ENCODE data around the gene TMEM231.
"Not testable (repeated sequence)": the region's sequence is repeated elsewhere in the genome, so short reads cannot be mapped to it uniquely, and the experiment has no call there.

Gene TMEM231, protein sequence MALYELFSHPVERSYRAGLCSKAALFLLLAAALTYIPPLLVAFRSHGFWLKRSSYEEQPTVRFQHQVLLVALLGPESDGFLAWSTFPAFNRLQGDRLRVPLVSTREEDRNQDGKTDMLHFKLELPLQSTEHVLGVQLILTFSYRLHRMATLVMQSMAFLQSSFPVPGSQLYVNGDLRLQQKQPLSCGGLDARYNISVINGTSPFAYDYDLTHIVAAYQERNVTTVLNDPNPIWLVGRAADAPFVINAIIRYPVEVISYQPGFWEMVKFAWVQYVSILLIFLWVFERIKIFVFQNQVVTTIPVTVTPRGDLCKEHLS

DNA sequence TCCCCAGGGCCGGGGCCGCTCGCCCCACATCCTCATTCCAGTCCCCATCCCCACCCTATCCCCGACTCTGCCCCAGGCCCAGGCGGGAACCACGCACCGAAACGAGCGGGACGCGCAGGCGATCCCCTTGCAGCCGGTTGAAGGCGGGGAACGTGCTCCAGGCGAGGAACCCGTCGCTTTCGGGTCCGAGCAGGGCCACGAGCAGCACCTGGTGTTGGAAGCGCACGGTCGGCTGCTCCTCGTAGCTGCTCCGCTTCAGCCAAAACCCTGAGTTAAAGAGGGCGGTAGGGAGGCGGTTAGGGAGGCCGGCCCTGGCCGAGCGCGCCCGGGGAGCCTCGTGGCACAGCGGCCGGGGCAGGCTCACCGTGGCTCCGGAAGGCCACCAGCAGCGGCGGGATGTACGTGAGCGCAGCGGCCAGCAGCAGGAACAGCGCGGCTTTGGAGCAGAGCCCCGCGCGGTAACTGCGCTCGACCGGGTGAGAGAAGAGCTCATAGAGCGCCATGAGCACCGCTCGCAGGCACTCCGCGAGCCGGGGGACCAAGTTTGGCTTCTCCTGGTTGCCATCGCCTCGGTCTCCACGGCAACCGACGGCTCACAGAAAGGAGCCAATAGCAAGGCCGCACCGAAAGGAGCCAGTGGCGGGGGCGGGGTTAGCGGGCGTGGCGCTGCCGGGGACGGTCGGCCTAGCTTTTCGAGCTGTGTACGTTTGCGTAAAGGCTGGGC, at the start of gene TMEM231:
Gene TMEM231 (minus strand): TSS at position 546 of the 724 bp plus-strand sequence. CDS start 43 bp downstream, at position 503.
- peak; percentile 65 for DNase-seq (ENCODE audit: low read depth)

DNA sequence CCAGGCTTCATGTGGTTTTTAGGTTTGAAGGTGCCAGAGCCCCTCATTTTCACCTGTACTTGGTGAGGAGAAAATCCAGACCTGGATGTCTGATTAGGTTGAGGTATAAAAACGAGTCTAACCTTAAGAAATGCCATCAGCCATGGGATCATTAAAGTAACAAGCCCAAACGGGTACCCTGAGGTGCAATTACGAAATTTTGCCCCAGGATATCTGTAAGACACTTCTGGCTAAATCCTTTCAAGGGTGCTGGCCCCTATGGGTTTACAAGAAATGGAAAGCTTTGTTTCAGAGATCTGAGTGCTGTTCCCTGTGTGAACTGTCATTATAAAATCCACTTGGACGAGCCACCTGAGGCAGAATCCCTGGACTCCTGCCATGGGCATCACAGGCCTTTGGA, 47.2 kb upstream of the TMEM231 start:
- DNase-seq (ENCODE audit: low read depth) = no peak

DNA sequence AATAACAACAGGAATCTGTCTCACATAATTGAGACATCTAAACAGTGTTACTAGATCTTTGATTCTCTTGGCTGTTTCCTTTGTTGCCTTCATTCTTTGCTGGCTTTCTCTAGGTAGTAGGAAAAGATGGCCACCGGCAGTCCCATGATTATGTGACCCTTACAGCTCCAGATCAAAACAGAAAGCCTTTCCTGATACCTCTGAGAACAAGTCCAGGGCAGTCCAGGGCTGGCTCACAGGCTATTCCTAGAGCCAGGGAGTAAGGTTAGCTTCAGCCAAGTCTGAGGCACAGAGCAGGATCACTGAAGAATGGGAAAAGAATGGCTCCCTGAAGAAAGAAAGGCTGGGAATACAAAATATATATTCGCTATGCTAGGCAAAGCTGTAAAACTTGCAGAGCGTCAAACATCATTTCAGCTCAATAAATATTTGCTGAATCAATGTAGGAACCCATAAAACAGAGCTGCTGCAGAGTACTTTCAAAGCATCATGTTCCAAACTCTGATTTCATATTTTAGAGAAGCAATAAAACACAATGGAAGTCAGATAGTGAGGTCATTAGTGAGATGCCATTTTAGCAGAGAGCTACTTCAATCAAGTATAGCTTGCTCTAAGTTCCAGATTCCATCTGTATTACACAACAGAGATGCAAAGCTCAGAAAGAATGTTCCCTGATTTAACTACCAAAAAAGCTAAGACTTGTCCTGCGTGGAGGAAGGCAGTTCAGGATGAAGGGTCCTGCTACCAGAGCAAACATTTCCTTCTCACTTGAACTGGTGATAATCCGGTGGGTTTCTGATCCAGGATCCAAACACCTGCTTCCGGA, 43.6 kb upstream of the TMEM231 start:
- no peak for DNase-seq (ENCODE audit: low read depth)

DNA sequence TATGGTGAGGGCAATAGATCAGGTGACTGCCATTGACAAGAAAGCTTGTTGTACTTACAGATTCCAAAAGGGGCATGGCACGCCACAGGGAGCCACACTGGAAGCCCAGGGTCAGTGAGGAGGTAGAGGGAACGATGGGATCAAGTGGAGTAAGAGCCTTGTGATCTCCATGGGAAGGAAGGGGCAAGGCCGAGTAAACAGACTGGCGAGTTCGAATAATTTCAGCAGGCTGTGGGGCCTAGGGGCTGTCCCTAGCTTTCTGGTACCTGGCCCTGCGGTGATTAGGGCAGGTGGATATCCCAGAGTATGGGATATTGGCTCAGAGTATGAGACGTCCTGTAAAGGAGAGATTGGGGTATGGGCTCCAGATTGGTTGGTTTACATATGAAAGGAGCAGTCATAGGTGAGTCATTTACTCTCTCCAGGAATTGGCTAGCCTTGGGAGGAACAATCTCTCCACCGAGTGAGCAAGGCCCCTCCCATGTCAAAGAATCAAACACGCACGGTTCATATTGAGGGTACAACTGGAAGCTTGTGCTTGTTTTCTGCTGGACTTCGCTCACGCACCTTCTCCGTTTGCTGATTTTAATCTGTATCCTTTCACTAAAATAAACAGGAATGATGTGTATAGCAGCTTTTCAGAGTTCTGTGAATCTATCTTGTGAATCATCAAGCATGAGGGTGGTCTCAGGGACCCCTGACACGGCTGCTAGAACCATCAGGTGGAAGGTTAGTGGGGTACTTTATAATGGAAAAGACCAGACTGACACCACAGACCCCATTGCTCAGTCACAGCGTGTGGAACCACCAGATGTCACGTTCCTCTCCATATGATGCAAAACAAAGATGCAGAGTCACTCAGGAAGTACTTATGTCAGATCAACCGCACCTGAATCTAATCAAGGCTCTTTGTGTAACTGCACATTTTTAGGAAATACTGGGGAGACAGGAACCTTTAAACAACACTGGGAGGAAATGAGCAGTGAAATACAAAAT, 38.1 kb upstream of the TMEM231 start:
- no peak for DNase-seq (ENCODE audit: low read depth)

DNA sequence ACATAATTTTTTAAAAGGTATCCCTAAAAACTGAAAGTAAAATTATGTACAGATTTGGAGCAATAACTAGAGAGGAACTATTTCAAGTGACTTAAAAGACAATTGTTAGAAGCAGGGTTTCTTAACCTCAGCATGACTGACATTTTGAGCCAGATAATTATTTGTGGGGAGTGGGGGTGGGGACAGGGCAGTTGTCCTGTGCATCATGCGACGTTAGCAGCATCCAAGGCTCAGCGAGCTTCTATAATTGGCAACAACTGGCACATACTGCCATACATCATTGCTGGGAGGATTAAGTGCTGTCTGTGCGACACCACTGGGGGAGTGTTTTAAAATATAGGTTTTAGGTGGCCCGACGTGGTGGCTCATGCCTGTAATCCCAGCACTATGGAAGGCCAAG, 37.3 kb upstream of the TMEM231 start:
- no peak for DNase-seq (ENCODE audit: low read depth)

DNA sequence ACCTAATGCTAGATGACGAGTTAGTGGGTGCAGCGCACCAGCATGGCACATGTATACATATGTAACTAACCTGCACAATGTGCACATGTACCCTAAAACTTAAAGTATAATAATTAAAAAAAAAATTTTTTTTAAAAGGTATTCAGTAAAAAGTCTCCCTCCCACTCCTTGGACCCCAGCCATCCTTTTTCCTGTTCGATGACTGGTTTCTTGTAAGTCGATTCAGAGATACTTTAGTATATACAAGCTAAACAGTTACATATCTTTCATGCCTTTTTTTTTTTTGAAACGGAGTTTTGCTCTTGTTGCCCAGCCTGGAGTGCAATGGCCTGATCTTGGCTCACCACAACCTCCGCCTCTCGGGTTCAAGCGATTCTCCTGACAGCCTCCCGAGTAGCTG, 35.9 kb upstream of the TMEM231 start:
- not testable (repeated sequence) for DNase-seq (ENCODE audit: low read depth)

DNA sequence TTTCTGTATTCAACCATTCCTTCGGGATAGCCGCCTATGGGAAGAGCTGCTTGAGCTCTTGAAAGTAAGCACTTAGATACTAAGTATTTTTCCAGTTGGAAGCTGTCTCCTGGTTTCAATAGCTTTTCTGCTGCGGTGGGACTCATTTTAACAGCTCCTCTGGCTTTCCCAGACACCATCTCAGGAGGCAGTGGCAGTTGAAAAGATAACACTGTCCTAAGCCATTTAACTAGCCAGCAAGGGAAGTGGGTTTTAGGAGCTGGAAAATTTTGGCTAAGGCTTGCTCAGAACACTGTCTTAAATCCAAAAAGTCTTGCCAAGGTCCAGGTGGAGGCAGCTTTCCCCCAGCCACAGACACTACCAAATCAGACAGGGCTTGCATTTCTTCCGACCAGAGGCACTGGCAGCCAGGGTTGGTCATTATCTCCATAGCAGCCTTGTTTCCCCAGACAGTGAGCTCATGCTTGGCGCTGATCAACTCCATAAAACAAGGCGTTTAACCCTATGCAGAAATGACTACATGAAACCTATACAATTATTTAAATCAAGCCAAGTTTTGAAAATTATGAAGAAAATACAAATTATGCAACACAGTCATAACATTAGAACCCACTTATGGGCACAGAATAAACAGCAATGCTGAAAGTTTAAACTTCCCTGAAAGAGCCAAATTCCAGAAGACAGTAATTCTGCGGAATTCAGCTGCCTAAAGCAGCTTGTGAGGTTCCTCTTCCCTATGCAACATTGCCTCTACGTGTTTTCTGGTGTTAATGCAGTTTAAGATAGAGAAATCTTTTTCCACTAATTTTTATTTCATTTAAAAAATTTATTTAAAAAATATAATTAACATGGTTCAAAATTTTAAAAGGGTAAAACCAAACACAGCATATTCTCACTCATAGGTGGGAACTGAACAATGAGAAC, 35.1 kb upstream of the TMEM231 start:
- DNase-seq (ENCODE audit: low read depth) = no peak

DNA sequence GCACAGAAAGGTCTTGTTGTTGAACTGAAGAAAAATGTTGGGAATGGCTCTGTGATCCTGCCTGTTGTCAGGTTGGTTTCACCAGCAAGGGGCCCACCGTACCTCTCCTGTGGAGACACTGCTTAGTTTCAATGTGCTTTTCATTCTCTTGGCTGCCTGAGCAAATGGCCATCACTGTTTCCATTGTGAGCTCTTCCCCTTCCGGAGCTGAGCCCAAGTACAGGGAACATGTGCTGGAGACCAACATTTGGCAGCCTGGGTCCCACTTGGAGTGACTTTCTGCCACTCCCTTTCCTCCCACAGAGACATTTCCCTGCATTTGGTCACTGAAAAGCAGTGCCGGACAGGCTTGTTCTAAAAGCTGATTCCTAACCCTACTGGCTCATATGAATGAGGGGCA, 33.3 kb upstream of the TMEM231 start:
- DNase-seq (ENCODE audit: low read depth) = no peak

DNA sequence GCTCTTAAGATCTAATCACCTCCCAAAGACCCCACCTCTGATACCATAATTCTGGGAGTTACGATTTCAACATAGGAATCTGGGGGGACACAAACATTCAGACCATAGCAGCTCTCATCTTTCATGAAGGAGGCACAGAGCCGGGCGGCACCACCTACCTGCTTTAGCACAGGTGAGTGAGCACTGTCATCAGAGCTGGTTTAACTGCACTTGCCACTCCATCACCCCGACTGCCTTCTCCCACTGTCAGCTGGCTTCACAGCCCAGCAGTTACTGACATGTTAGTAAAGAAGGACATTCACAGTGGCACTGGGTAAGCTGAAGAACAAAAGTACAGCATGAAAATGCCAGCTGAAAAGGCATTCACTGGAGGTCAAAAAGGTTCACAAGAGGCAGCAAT, 32.7 kb upstream of the TMEM231 start:
- no peak for DNase-seq (ENCODE audit: low read depth)

DNA sequence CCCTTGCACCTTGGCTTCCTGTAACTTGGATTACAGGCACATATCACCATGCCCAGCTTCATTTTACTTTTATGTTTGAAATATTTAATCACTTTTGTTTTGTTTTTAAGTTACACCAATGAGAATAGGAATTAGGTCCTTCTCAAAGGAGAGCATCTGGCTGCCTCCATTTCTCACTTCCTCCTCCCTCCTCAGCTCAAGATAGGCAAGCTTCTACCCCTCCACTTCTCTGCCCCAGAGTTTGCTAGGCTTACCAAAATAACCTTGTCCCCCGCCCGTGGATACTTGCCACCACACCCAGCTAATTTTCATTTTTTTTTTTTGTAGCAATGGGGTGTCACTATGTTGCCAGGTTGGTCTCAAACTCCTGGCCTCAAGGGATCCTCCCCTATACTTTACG, 28.1 kb upstream of the TMEM231 start:
- no peak for DNase-seq (ENCODE audit: low read depth)

DNA sequence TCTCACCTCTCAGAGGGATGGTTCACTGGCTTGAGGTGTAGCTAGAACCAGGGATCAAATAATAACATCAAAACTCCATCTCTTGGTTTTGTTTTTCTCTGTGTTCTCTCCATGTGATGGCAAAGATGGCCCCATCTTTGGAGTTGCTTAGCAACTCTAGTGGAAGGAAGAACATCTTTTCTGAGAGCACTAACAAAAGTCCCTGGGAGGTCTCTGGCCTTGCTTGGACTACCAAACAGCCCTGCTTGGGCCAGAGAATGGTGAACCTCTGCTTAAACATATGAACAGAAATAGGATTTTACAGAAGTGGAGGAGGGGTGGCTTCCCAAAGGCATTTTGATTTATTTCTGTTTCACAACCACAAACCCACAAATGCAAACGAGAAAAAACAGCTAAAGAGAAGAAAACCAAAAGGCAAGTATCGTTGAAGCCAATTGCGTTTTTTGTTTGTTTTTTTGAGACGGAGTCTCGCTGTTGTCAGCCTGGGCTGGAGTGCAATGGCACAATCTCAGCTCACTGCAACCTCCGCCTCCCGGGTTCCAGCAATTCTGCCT, 23.3 kb upstream of the TMEM231 start:
- DNase-seq (ENCODE audit: low read depth) = no peak

DNA sequence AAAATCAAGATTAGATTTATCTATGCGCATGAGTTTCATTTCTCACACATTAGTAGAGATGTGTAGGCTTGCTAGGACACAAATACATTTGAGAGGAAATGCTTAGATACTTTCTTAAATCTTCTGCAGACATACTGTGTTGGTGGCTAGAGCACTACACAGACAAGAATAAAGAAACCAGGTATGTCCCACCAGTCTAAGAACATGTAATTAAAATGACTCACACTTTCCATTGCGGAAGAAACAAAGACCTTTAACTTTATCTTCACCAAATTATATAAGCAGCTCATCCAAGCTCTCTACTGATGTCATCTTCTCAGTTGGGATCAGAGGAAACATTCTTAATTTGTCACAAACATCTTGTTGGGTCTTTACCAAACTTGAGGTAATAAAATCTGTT, 22.7 kb upstream of the TMEM231 start:
- DNase-seq (ENCODE audit: low read depth) = no peak

DNA sequence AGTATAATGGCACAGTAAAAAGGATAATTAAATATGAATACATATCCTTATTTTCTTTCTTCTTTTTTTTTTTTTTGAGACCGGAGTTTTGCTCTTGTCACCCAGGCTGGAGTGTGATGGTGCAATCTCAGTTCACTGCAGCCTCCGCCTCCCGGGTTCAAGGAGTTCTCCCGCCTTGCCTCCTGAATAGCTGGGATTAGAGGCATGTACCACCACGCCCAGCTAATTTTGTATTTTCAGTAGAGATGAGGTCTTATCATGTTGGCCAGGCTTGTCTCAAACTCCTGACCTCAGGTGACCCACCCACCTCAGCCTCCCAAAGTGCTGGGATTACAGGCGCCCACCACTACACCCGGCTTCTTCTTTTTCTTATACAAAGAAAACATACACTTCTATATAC, 22.2 kb upstream of the TMEM231 start:
- DNase-seq (ENCODE audit: low read depth) = no peak

DNA sequence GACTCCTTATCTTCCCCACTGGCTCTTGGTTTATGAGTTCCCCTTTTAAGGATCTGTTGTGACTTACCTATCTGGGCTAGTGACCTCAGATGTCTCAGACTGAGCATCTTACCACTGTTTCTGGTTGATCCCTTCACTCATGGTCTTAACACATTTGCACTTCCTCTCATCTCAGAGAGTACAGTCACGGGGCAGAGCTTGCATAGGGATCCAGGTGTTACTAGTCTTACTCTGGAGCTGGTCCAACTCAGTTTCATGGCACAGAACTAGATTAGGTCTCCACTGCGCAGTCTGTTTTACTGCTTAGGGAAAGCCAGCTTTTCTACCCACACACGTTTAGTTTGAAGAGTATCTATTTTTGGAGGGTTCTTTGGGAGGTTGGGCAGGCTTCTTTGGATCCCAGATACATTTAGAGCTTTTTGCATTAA, 20.3 kb upstream of the TMEM231 start:
- no peak for DNase-seq (ENCODE audit: low read depth)

DNA sequence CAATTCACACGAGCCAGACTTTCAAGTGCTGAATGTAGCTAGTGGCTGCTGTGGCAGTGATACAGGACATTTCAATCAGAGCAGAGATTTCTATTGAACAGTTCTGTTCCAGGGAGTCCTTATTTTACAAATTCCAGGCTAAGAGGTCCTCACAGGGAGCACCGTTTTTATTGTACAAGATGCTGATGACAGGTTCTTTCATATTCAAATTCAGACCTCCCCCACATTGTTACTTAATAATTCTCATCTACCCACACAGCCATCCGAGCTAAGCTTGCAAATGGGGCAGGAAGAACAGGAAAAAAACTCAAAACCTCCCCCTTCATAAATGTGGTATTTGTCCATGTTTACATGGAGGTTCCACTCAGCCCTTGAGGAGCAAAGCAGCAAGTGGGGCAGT, 19.9 kb upstream of the TMEM231 start:
- DNase-seq (ENCODE audit: low read depth) = no peak

DNA sequence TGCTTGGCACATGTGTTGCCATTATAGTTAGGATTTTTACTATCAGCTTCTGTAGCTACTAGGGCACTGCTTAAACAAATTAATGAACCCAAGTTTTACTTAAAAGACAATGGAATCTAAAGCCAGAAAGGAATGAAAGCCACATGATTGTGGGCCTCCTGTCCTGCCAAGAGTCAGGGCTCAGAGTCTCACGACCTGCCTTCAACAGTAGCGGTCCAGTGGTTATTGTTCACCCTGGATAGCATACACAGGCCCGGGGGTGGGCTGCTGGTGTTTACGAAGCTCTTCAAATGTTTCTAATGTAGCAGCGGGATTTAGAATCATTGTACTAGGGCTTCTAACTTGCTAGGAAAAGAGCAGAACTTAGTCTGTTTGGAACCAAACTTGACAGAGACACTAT, 17.9 kb upstream of the TMEM231 start:
- no peak for DNase-seq (ENCODE audit: low read depth)

DNA sequence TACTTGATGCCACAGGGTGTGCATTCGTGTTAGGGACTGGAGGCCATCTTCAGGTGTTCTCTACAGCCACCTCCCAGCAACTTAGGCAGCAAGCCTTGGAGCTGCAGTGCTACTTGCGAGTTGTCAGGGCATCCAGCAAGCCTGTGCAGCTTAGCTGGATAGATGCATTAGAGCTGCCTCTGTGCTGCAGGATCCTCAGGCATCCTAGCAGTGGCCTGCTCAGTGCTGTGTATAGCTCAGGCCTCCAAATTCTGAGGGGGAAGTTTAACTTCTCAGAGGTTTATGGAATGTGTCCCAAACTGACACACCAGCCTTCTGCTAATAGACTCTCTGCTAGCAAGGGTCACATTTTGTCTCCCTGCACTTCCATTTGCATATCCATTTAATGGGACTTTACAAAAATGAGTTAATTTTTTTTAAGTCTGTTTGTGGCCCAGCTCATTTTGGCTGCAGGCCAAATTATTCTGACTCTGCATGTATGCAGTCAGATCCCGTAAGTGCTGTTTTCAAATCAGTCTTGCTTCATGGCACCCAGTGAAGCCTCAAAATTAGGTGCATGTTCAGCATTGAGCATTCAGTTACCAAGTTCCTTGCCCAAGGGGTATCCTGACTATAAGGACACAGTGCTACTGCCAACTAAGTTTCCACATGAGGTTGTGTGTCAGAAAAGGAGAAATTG, 17.0 kb upstream of the TMEM231 start:
- DNase-seq (ENCODE audit: low read depth) = no peak

DNA sequence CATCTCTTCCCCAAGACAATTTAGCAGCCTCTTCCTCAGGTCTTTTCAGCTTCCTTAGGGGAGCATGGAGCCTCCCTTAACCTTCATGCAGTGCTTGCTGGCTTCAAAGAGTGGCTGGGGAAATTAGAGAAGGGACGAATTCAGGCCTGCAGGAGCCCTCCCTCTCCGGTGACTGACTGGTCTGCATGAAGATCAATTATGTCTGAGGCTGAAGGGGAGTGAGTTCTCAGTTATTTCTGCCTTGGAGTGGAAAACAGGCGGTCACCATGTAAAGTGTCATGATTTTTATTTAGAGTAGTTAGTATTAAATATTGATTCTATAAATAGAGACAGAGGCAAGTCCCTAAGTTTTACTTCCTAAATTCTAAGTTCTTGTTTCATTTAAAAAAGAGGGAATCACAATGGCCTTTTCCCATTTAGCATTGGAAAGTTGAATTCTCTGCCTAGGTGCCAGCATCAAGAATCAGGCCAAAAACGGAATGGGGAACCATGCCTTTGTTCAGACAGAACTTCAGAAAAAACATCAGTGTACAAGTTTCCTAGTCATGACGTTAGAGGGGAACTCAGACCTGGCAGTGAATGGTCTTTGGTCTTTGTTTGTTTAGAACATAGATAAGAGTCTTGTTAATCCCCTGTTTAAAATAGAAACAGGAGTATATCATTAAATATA, 14.5 kb upstream of the TMEM231 start:
- no peak for DNase-seq (ENCODE audit: low read depth)

DNA sequence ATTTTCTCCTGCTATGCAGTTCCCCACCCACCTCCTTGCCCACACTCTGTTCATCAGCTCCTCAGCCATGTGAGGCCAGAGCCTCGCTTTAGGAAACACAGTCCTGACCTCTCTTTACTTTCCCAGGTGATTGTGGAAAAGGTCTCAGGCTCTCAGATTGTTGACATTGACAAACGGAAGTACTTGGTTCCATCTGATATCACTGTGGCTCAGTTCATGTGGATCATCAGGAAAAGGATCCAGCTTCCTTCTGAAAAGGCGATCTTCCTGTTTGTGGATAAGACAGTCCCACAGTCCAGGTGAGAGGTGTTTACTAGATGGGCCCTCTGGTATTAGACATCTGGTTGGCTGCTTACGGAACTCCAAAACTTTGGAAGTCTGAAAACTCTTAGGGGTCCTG, 11.9 kb upstream of the TMEM231 start:
- DNase-seq (ENCODE audit: low read depth) = no peak
